Fibroblast of lung (primary cell): ENCODE results near the gene TENT5C. TPM values are rescaled to one million over a fixed set of nuclear protein-coding genes. Genes with fewer than 3 reads are reported as not detected.
A peak's percentile ranks its signal among the peaks of the same experiment; 100 is the strongest.

ENCODE experiments used
- DNase-seq, 2 donors: peaks; one replicate each; pipeline versions ENCODE4 v3.0.0 to v3.0.0-alpha.2; 2010; ENCODE audit warnings: low read depth in 2 of 2
- H2AFZ ChIP-seq: 2 replicates; pipeline ENCODE4 v1.5.1; 2012; ENCODE audit warnings: low read length, control low read depth, inconsistent platforms
- H3K27ac ChIP-seq: 2 replicates; pipeline ENCODE4 v1.5.1; 2011; ENCODE audit warnings: low read length, control low read depth; ENCODE audit not compliant: insufficient read depth
- H3K27me3 ChIP-seq: 2 replicates; pipeline ENCODE4 v1.5.1; 2011; ENCODE audit warnings: mild to moderate bottlenecking, low read length; ENCODE audit not compliant: control insufficient read depth, insufficient read depth
- H3K36me3 ChIP-seq: 2 replicates; pipeline ENCODE4 v1.5.1; 2011; ENCODE audit warnings: low read length; ENCODE audit not compliant: control insufficient read depth, insufficient read depth
- H3K4me1 ChIP-seq: 2 replicates; pipeline ENCODE4 v1.5.1; 2011; ENCODE audit warnings: low read length; ENCODE audit not compliant: control insufficient read depth, insufficient read depth; ENCODE audit errors: extremely low read depth
- H3K4me2 ChIP-seq: 2 replicates; pipeline ENCODE4 v1.5.1; 2011; ENCODE audit warnings: low read length, control low read depth; ENCODE audit not compliant: insufficient read depth; ENCODE audit errors: extremely low read depth
- H3K4me3 ChIP-seq, 4 experiments: fragments of 200-600 bp in 1 of 4; sonication (generic) in 1 of 4; replicated peaks in 1 of 4; 2 replicates each; pipeline ENCODE4 v1.5.1; 2011 to 2016; ENCODE audit warnings: low read length in 4 of 4, low read depth in 3 of 4, mild to moderate bottlenecking in 3 of 4, control low read depth in 2 of 4, inconsistent platforms in 1 of 4, mixed read lengths in 1 of 4; ENCODE audit not compliant: insufficient read depth in 1 of 4; ENCODE audit errors: control extremely low read depth in 1 of 4
- H3K79me2 ChIP-seq: 2 replicates; pipeline ENCODE4 v1.5.1; 2012; ENCODE audit warnings: mild to moderate bottlenecking, low read length, inconsistent platforms; ENCODE audit not compliant: control insufficient read depth, insufficient read depth
- H3K9ac ChIP-seq: 2 replicates; pipeline ENCODE4 v1.5.1; 2011; ENCODE audit warnings: mild to moderate bottlenecking, low read length, control low read depth; ENCODE audit not compliant: insufficient read depth
- H3K9me3 ChIP-seq: 2 replicates; pipeline ENCODE4 v1.5.1; 2012; ENCODE audit warnings: low read depth, low read length; ENCODE audit not compliant: control insufficient read depth, insufficient read depth
- H4K20me1 ChIP-seq: 2 replicates; pipeline ENCODE4 v1.5.1; 2011; ENCODE audit warnings: low read length; ENCODE audit not compliant: control insufficient read depth, insufficient read depth; ENCODE audit errors: extremely low read depth
- CTCF ChIP-seq, 2 donors: IDR thresholded peaks in 1 of 2; conservative IDR thresholded peaks in 1 of 2; 1 replicate in 1 of 2; 2 replicates in 1 of 2; pipeline ENCODE4 v1.5.1; 2011 to 2012; ENCODE audit warnings: low read length in 2 of 2, control low read depth in 1 of 2, inconsistent platforms in 1 of 2, low read depth in 1 of 2, mild to moderate bottlenecking in 1 of 2
- EZH2 ChIP-seq: IDR thresholded peaks from 2 replicates; pipeline ENCODE4 v1.5.1; 2012; ENCODE audit warnings: low read length, control low read depth, mild to moderate bottlenecking; ENCODE audit errors: missing control alignments
- polyA plus RNA-seq, 2 donors: library from polyadenylated mRNA; depleted of rRNA in 1 of 2; stranded (reverse) in 1 of 2; unstranded in 1 of 2; fragments of >200 nt; gene quantifications; 2 replicates each; pipeline ENCODE4 v1.2.1, GENCODE V29; 2011 to 2012; ENCODE audit warnings: missing spikeins in 1 of 2
- total RNA-seq: library from RNA; depleted of rRNA; stranded (reverse); fragments of >200 nt; gene quantifications from 2 replicates; pipeline ENCODE4 v1.2.1, GENCODE V29; 2014

TENT5C gene
- total and polyA plus RNA-seq, 2 donors (not counting 1 experiment from before 2014, with no cell fraction given): 4.2 to 8.1 TPM

- Histone ChIP-seq H3K4me2 (no peak overlapping the region), H3K27me3 (no peaks in the 10 kb centered on the region), H3K4me3 (no peak overlapping the region), H4K20me1 (no peaks in the 10 kb centered on the region), H3K36me3 (no peaks in the 10 kb centered on the region), H3K4me1 (no peaks in the 10 kb centered on the region), H3K9me3 (no peaks in the 10 kb centered on the region), H3K79me2 (no peaks in the 10 kb centered on the region), H3K27ac (no peak overlapping the region), H3K9ac (no peak overlapping the region), H2AFZ (no peak overlapping the region)
- DNase-seq: no peak
- TF ChIP-seq EZH2 (no peak), CTCF (conservative IDR thresholded peaks at IDR 0.05 in 1 of 2, IDR thresholded peaks at IDR 0.05 in 1 of 2; ENCODE audit: low read depth in 1 of 2, low read length in 2 of 2) (no peak)
Measured at GRCh38 chr1:117656202-117656641, 50.4 kb downstream of the TENT5C start.

- DNase-seq: peak; percentile 77 to 90
- no peaks in the 10 kb centered on the region for H3K27me3 ChIP-seq
Measured at GRCh38 chr1:117657031-117657430, 51.2 kb downstream of the TENT5C start.

GRCh38 chr1:117657949-117658660 lies 52.3 kb downstream of the TENT5C start:
- no peak for TF ChIP-seq CTCF (conservative IDR thresholded peaks at IDR 0.05 in 1 of 2, IDR thresholded peaks at IDR 0.05 in 1 of 2; ENCODE audit: low read depth in 1 of 2, low read length in 2 of 2)
- TF ChIP-seq EZH2: no peak
- Histone ChIP-seq H3K27ac (no peak overlapping the region), H3K36me3 (no peaks in the 10 kb centered on the region), H2AFZ (no peak overlapping the region), H4K20me1 (no peaks in the 10 kb centered on the region), H3K4me2 (no peak overlapping the region), H3K27me3 (no peaks in the 10 kb centered on the region), H3K79me2 (no peaks in the 10 kb centered on the region), H3K4me3 (no peak overlapping the region), H3K9me3 (no peaks in the 10 kb centered on the region), H3K4me1 (no peaks in the 10 kb centered on the region), H3K9ac (no peak overlapping the region)
- no peak for DNase-seq

More at GRCh38 chr1:117657031-117657430, 51.2 kb downstream of the TENT5C start:
- H2AFZ ChIP-seq: no peak overlapping the region
- no peak overlapping the region for H3K27ac ChIP-seq
- H3K9me3 ChIP-seq: no peaks in the 10 kb centered on the region
- no peaks in the 10 kb centered on the region for H4K20me1 ChIP-seq
- H3K4me2 ChIP-seq: peak overlapping the region; percentile 2
- no peaks in the 10 kb centered on the region for H3K4me1 ChIP-seq
- no peaks in the 10 kb centered on the region for H3K79me2 ChIP-seq
- no peak overlapping the region for H3K4me3 ChIP-seq
- no peak overlapping the region for H3K9ac ChIP-seq
- TF ChIP-seq EZH2 (no peak), CTCF (conservative IDR thresholded peaks at IDR 0.05 in 1 of 2, IDR thresholded peaks at IDR 0.05 in 1 of 2; ENCODE audit: low read depth in 1 of 2, low read length in 2 of 2) (no peak)
- no peaks in the 10 kb centered on the region for H3K36me3 ChIP-seq
